Prostate gland (tissue), 2 donors: Measurements from ENCODE around the gene TBRG1.

Experiments
- CTCF ChIP-seq, 4 experiments: fragments of 200-600 bp in 2 of 4; fragments of 450-650 bp in 2 of 4; sonication (generic) in 2 of 4; IDR thresholded peaks; 1 replicate in 3 of 4; 2 replicates in 1 of 4; pipeline ENCODE4 v1.5.1; 2016 to 2019; ENCODE audit warnings: antibody characterized with exemption in 4 of 4, mild to moderate bottlenecking in 2 of 4, moderate library complexity in 2 of 4
- POLR2A ChIP-seq: fragments of 450-650 bp; IDR thresholded peaks from one replicate; pipeline ENCODE4 v1.6.1; 2016; ENCODE audit warnings: antibody characterized with exemption, mild to moderate bottlenecking

DNA sequence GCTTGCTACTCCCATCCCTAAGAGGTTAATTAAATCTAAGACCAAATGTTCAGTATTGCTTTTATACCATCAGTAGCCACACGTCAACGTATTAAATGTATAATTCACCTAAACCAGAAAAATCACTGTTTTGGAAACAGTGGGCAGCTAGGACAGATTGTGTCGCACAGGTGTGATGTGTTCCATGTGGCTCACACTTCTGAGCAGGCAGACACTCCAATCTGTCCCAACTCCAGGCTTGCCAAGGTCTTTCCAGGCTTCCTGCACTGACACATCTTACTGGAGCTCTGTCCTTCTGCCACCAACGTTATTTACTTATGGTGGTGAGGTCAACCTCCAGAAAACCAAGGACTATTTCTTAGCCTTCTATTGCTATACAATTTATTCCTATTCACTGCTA lies 39.4 kb downstream of the TBRG1 start:
- TF ChIP-seq CTCF (IDR thresholded peaks at IDR 0.05) (no peak), POLR2A (no peak)
